HG03457 (cell line): Measurements from ENCODE around the gene CYSLTR2.
"Not testable (repeated sequence)": the region's sequence is repeated elsewhere in the genome, so short reads cannot be mapped to it uniquely, and the experiment has no call there.

Experiments used
- ATAC-seq: cut with Tn5 transposase; IDR thresholded peaks from one replicate; pipeline ENCODE4 v1.9.1; 2021; ENCODE audit warnings: moderate number of reproducible peaks; ENCODE audit not compliant: unreplicated experiment

The CYSLTR2 gene

DNA sequence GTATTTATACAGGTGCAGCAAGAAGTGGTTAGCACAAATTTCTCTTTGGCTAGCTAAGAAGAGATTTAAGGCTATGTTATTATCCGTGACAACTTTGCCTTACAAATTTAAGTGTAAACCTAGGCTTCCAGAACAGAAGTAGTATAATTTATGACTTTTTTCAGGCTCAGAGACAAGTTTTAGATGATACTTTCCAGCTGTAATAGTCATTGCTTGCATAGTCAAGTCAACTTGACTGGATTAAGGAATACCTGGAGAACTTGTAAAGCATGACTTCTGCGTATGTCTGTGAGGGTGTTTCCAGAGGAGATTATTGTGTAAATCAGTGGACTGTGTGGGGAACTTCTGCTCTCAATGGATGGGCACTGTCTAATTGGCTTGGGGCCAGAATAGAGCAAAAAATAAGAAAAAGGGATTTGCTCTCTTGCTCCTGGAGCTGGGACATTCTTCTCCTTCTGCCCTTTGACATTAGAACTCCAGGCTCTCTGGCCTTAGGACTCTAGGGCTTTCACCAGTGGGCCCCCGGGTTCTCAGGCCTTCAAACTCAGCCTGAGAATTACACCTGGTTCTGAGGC lies 33.0 kb downstream of the CYSLTR2 start:
- no peak for ATAC-seq

DNA sequence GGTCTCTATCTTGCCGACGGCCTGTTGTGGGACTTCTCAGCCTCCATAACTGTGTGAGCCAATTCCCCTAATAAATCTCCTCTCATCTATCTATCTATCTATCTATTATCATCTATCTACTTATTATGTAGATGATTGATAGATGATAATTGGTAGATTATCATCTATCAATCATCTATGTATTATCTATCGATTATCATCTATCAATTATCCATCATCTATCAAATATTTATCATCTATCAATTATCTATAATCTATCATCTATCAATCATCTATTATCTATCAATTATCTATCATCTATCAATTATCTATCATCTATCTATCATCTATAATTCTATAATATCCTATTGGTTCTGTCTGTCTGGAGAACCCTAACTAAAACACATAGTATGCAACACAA lies 33.5 kb downstream of the CYSLTR2 start:
- no peak for ATAC-seq

DNA sequence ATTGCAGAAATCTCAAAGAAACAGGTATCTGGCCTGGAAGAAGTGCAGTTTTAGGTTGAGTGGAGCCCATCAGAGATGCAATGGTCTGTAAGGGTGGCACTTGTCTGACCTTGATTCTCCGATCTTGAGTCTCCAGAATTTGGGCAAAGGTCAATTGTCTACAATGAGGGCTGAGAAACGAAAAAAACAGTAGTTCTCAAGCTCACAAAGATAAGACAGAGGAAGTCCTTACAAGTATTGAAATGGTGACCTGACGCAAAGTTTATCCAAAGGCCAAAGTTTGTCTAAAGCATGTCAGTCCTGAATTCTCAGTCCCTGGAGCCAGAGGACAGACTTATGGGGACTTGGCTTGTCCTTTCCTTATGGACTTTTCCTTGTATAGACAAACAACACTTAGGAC lies 40.3 kb downstream of the CYSLTR2 start:
- ATAC-seq = no peak

DNA sequence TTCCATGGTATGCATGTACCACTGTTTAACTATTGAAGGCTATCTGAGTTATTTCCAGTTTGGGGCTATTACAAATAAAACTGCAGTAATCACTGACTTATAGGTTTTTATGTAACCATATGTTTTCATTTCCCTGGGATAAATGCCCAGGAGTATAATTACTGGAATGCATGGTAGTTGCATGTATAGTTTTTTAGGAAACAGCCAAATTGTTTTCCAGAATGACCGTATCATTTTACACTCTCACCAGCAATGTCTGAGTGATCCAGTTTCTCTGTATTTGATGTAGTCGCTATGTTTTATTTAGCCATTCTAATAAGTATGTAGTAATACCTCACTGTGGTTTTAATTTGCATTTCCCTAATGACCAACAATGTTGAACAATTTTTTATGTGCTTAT lies 42.0 kb downstream of the CYSLTR2 start:
- no peak for ATAC-seq

DNA sequence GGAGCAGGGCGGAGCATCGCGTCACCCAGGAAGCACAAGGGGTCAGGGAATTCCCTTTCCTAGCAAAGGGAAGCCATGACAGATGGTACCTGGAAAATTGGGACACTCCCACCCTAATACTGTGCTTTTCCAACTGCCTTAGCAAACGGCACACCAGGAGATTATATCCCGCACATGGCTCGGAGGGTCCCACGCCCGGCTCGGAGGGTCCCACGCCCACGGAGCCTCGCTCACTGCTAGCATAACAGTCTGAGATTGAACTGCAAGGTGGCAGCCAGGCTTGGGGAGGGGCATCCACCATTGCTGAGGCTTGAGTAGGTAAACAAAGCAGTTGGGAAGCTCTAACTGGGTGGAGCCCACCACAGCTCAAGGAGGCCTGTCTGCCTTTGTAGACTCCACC lies 42.9 kb downstream of the CYSLTR2 start:
- ATAC-seq = not testable (repeated sequence)

DNA sequence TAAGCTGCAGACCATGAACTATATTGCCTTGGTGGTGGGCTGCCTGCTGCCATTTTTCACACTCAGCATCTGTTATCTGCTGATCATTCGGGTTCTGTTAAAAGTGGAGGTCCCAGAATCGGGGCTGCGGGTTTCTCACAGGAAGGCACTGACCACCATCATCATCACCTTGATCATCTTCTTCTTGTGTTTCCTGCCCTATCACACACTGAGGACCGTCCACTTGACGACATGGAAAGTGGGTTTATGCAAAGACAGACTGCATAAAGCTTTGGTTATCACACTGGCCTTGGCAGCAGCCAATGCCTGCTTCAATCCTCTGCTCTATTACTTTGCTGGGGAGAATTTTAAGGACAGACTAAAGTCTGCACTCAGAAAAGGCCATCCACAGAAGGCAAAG lies 53.7 kb downstream of the CYSLTR2 start:
- ATAC-seq = no peak

DNA sequence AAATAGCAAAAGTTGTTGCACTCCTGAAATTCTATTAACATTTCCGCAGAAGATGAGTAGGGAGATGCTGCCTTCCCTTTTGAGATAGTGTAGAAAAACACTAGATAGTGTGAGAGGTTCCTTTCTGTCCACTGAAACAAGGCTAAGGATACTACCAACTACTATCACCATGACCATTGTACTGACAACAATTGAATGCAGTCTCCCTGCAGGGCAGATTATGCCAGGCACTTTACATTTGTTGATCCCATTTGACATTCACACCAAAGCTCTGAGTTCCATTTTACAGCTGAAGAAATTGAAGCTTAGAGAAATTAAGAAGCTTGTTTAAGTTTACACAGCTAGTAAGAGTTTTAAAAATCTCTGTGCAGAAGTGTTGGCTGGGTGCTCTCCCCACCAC lies 55.0 kb downstream of the CYSLTR2 start:
- ATAC-seq = no peak

DNA sequence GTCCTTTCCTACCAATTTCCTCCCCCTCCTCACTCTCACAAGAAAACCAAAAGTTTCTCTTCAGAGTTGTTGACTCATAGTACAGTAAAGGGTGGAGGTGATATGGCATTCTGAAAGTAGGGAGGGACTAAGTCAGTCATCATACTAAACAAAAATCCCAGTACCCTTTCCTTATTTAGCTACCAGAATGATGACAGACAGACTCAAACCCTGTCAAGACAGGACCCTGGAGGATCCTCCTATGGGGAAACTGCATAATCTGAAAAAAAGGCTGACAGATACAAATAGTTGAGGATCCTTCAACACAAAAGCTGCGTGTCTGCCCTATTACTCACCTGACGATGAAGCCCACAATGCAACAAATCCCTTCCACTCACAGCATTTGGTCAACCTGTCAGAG lies 55.5 kb downstream of the CYSLTR2 start:
- no peak for ATAC-seq

DNA sequence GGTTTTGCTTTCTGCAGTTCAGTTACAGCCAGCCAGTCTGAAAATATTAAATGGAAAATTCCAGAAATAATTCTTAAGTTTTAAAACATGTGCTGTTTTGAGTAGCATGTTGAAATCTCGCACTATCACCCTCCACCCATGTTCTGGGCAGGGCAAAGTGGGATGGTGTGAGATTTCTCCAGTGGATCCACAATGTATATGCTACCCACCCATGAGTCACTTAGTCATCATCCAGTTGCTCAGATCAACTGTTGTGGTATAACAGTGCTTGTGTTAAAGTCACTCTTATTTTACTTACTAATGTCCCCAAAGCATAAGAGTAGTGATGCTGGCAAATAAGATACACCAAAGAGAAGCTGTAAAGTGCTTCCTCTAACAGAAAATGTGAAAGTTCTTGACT lies 56.4 kb downstream of the CYSLTR2 start:
- no peak for ATAC-seq

DNA sequence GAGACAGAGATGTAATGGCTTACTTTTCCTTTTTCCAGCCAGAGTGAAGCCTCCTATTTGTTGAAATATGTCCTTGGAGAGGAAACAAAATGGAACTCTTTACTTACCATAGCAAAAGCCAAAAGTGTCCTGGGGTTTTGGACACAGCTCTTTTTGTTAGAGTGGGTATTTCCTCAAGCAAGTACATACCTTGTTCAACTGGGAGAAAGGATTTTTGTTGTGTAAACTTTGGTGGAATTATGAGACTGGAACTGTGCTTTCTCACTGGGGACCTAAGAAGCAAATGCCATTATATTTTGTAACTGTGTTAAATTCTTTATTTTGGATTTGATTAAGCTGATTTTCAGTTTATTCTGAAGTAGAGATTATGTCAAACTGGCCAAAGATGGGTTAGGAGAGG lies 58.4 kb downstream of the CYSLTR2 start:
- no peak for ATAC-seq

DNA sequence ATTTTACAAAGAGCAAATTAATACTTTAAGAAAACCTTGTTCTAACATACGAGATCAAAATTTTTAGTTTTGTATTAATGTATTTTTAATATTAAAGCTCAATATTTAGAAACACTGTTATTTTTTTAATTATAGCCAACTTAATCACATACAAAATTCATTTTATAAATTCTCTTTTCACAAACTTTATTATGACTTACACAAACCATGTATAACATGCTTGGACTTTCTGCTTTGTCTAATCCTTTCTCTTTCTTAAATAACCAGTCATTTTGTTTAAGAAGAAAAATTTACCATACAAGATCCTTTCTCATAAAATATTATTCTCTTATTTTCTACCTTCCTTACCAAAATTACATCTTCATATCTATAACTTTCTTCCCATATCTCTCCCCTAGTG lies 62.2 kb downstream of the CYSLTR2 start:
- ATAC-seq = no peak

DNA sequence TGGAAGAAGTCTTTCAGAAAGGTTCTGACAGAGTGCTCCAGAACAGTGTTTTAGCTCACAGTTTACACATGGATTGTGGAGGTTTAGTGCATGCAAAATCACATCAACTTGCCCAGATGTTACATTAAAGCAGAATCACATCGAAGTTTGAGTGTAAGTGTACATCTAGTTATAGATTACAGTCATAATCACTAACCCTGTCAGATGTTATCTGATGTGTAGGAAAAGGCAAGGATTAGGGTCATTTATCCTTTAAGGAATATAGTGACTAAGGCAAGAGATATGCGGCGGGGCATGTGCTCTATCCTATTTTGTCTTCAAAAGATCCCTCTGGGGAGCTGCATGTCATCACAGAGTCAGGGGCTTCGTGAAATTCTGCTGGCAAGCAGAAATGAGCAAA lies 66.9 kb downstream of the CYSLTR2 start:
- no peak for ATAC-seq

DNA sequence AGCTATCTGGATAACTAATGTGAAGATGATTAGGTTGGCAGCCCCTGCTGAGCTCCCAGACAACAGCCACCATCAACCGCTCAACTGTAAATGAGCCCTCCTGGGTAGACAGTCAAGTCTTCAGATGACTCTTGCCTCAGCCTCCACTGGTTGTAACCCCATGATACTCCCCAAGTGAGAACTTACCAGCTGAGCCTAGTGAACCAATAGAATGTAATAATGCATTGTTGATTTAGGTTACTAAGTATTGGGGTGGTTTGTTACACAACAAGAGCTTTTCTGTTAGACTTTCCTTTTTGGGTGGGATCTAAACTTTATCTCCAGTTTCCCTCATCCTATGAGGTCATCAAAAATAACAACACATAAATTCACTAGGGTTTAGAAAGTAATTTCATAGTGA lies 69.4 kb downstream of the CYSLTR2 start:
- no peak for ATAC-seq

DNA sequence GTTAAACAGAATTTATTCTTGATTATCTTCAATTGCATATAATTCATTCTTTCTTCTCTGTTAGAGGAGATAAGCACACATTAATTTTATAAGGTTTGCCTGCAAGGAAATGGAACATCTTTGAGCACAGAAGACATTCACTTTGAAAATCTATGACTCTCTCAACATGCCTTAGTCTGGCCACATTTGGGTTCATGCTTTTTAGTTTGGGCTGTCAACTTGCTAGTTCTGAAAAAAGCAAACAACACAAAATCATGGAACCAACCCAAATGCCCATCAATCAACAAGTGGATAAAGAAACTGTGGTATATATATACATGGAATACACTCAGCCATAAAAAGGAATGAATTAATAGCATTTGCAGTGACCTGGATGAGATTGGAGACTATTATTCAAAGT lies 71.5 kb downstream of the CYSLTR2 start:
- no peak for ATAC-seq

DNA sequence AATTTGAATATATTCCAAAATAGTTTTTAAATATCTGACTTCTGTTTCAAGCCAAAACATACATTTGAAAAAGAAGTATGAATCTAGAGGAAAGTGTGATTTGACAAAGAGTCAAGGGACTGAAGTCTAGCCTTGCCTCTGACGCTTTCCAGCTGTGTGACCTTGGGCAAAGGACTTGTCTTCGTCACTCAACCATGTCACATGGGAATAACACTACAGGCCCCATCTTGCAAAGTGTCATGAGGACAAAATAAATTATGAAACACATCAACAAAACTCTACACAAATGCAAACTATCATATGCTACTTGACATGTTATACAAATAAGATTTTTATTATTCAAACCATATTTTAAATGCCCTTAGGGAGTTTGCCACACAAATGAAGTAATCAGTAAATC lies 73.0 kb downstream of the CYSLTR2 start:
- ATAC-seq = no peak

DNA sequence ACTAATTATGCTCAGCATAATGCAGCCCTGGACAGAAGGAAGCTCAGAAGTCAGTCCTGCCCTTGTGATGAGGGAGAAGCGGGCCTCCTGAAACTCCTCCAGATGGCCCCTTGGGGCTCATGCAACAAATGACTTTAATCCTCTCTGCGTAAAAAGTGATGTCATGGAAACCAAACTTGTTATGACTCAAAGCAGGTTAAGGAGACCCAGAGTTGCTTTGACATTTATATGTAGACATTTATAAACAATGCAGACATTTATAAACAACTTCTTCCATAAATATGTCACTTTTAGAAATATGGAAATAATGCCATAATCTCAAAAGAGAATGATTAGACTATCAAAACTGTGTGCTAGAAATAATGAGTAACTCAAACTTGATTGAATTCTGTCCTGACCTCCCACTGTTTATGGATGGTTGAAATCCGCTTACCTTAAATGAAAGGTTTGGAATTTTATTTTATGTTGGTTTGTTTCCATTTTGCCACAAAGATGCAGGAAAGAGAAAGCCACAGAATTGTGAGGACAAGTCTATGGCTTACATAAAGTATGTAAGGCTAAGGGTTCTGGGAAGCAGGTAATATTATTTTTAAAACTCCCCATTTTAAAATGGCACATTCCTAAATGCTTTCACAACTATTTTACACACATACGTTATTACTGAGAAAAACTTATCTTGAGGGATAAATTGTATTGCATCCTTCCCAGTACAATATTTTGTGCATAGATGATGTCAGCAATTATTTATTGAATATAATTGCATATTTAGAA lies 73.7 kb downstream of the CYSLTR2 start:
- no peak for ATAC-seq

DNA sequence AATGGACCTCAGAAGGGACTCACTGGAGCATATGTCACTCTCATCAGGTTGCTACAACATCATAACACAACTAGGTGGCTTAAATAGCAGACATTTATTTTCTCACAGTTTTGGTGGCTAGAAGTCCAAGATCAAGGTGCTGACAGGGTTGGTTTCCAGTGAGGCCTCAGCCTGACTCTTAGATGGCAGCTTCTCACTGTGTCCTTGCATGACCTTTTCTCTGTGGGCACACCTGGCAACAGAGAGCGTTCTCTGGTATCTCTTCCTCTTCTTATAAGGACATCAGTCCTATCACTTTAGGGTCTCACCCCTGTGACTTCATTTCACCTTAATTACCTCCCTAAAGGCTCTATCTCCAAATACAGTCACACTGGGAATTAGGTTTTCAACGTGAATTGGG lies 74.5 kb downstream of the CYSLTR2 start:
- ATAC-seq = no peak

DNA sequence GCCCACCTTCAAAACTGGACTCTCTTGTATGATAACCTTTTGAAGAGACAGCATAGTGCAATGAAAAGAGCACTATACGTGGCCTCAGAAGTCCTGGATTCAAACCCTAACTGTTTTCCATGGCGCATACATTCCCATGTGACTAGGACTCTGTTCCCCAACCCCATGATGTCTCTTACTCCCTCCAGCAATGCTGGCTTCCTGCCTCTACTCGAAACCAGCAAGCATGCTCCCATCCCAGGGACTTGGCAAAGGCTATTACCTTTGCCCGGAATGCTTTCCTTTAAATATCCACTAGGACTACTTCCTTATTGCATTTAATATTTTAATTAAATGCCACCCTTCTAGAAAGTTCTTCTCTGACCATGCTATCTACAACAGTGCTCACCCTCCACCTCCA lies 75.1 kb downstream of the CYSLTR2 start:
- ATAC-seq = no peak

DNA sequence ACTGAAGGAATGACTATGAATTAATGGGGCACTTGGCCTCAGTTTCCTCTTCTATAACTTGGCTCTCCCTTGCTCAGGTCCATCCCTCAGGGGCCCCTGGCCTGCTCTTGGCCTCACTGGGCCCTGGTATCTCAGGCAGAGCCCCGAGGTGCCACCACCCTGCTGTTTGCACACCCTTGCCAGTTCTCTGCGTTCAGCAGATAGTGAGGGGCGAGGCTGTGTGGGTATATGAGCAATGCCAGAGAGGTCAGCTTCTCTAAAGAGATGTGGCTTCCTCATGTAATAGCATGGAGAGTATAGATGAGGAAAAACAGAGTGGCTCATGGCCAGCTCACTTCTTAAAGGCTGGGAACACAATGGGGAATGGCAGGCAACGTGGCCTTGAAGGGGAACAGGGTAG lies 76.1 kb downstream of the CYSLTR2 start:
- no peak for ATAC-seq

DNA sequence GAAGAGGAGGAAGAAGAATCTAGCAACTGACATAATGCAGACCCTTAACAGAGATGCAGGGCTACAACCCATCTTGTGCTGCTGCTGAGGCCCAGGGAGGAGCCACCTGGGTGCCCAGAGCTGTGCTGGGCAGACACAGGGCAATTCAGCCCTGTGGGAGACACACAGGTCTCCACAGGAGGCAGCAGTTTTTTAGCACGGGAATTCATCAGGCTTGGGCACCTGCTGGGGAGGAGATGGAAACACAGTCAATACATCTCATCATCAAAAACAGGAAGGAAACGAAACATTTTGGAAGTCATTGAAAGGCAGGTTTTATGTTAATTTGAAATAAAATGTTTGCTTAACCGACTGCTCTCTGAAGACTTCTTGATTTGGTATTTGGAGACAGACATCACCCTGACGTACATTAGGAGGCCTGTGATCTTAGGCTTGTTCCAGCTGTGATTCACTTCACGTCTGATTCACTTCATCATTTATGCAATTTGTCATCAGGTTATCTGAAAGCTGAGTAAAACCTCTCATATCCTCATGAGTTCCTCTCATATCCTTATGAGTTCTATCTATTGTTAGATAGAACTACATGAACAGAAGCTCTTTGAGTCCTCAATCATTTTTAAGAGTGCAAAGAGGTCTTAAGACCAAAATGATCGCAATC lies 77.4 kb downstream of the CYSLTR2 start:
- no peak for ATAC-seq

DNA sequence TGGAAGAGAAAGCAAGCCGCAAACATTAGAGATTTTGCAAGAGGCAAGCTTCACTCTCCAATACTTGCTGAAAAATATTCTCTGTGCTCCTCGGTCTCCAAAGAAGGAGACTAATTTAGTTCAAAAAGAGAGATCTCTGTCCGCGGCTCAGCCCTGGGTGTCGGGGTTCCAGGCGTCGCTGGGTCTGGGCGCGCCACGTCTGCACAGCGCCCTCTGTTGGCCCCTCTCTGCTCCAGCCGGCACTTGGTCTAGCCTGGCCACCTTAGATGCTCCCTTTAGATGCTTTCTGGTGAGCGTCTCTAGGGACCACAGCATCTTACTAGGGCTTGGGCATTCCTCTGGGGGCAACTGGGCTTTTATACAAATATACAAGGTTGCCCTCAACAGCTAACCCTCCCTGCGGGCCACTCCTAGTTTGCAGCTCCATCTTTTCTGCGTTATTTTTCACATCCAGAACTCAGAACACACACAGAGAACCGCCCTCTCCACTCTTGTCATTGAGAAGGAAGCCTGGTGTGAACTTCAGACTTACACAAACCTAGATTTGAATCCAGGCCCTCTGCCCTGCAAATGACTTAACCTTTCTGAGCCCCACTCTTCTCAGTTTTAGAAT lies 78.3 kb downstream of the CYSLTR2 start:
- ATAC-seq = peak; percentile 76

DNA sequence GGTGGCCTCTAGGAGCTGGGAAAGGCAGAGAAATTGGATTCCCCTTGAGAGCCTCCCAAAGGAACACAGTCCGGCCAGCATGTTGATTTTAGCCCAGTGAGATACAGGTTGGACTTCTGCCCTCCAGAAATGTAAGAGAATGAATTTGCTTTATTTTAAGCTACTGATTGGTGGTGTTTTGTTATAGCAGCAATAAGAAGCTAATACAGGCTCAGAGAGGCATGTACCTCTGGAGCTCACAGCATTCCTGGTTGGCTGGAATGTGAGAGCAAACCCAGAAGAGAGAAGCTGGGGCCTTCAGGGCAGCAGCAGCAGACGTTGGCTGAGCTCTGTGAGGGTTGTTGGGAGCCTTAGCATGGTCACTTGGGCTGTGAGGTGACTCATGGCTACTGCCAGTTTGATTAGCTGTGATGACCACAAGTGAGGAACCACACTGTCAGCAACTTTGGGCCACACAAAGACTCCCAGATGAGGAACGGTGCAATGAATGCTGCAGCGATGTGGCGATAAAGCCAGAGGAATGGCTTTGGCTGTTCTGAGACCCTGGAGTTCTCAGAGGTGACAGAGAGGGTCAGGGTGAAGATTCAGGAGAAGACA lies 80.1 kb downstream of the CYSLTR2 start:
- ATAC-seq = no peak
